Astrocyte of the spinal cord (primary cell): Measurements from ENCODE around the gene RABEPK.
"Not testable (repeated sequence)": the region's sequence is repeated elsewhere in the genome, so short reads cannot be mapped to it uniquely, and the experiment has no call there.

Experiments used
- DNase-seq: peaks from one replicate; pipeline ENCODE4 v3.0.0; 2011; ENCODE audit warnings: low read depth, low spot score
- H3K4me3 ChIP-seq: 2 replicates; pipeline ENCODE4 v1.5.1; 2011; ENCODE audit warnings: low read depth, mild to moderate bottlenecking, low read length, moderate library complexity
- in situ Hi-C: cut with HindIII; loops from 2 replicates; pipeline ENCODE4 v1.10.0; 2017; ENCODE audit warnings: low sequenced_read_pairs
- TF ChIP-seq, protein P1 (sequence below): IDR thresholded peaks from 2 replicates; pipeline ENCODE4 v1.5.1; 2012; ENCODE audit warnings: low read depth, mild to moderate bottlenecking, low read length, inconsistent platforms

The RABEPK gene

DNA sequence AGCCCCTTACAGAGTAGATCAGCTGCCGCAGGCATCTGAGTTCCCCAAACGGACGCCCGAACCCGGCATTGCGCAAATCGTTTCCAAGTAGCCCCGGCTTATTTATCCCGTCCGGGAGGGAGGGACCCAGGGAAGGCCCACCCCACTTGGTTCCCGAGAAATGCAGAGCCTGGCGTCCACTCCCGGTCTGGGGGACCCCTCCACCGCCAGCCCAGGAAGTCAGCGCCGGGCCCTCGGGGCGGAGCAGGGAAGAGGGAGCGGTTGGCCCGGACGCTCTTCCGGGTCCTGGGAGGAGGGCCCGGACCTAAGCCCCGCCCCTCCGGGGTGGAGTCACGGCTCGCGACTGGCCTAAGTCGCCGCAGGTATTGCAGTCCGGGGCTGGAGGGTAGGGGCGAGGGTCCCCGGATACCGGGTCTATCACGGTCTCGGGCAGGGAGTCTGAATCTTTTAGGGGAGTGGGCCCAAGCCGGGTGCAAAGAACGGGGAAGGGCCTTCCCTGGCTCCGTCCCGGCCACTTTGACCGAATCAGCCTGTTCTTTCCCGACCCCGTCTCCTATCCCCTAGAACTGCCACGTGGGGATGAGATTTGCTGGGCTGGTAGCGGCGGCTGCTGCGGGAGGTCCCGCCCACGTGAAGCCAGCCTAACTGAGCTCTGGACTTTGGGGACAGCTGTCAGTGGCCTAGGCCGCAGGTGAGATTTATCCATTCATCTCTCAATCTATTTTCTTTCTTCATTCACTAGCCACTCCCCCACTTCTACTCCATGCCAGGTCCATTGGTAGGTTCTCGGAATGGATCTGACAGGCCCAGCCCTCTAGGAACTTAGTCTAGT lies at the start of gene RABEPK:
Gene RABEPK, plus strand, starts transcription at position 327 of the 832 bp plus-strand sequence. CDS start 2,472 bp downstream, outside the sequence.
- peak; percentile 96 for DNase-seq
- in situ Hi-C loops = no loop called here
- TF ChIP-seq, protein P1, sequence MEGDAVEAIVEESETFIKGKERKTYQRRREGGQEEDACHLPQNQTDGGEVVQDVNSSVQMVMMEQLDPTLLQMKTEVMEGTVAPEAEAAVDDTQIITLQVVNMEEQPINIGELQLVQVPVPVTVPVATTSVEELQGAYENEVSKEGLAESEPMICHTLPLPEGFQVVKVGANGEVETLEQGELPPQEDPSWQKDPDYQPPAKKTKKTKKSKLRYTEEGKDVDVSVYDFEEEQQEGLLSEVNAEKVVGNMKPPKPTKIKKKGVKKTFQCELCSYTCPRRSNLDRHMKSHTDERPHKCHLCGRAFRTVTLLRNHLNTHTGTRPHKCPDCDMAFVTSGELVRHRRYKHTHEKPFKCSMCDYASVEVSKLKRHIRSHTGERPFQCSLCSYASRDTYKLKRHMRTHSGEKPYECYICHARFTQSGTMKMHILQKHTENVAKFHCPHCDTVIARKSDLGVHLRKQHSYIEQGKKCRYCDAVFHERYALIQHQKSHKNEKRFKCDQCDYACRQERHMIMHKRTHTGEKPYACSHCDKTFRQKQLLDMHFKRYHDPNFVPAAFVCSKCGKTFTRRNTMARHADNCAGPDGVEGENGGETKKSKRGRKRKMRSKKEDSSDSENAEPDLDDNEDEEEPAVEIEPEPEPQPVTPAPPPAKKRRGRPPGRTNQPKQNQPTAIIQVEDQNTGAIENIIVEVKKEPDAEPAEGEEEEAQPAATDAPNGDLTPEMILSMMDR = no peak
- H3K4me3 ChIP-seq = peak within 1 kb of the TSS; percentile 85

- TF ChIP-seq, protein P1 = no peak
- in situ Hi-C loops = no loop called here
- no peak for DNase-seq
- no peak overlapping the region for H3K4me3 ChIP-seq
Observed at GRCh38 chr9:125151730-125152129, 48.6 kb upstream of the RABEPK start.

- in situ Hi-C loops = no loop called here
- TF ChIP-seq, protein P1 = no peak
- DNase-seq = no peak
- no peak overlapping the region for H3K4me3 ChIP-seq
Observed at GRCh38 chr9:125153712-125154367, 46.5 kb upstream of the RABEPK start.

DNA sequence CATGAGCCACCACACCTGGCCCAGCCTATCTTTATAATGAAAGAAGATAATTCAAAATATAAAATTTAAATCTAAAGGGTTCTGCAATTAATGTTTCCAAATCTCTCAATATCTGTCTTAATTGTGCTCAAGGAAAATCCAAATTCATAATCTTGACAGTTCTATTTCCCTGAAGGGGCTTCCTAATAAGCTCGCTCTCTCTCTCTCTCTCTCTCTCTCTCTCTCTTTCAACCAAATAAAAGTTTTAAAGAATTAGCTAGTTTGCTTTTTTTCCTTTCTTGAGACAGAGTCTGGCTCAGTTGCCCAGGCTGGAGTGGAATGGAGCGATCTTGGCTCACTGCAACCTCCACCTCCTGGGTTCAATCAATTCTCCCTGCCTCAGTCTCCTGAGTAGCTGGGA lies 43.8 kb upstream of the RABEPK start:
- TF ChIP-seq, protein P1 = no peak
- in situ Hi-C loops = no loop called here
- DNase-seq = no peak
- no peak overlapping the region for H3K4me3 ChIP-seq

DNA sequence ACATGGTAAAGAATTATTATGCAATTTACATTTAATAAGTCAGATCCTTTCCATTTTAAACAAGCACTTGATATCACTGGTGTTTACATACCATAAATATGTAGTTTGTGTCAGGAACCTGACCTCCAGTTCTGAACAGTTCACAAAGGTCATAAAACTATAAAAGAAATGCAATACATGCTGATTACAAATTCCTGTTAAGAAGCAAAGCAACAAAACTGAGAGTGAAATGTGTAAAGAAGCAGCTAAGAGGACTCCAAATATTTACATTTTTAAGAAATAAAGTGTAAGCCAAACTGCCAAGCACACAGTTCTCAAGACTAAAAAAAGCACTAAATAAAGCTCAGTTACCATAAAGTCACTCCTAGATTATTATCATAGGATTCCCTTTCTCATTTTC lies 39.6 kb upstream of the RABEPK start:
- in situ Hi-C loops = no loop called here
- H3K4me3 ChIP-seq = no peak overlapping the region
- DNase-seq = no peak
- TF ChIP-seq, protein P1 = no peak

DNA sequence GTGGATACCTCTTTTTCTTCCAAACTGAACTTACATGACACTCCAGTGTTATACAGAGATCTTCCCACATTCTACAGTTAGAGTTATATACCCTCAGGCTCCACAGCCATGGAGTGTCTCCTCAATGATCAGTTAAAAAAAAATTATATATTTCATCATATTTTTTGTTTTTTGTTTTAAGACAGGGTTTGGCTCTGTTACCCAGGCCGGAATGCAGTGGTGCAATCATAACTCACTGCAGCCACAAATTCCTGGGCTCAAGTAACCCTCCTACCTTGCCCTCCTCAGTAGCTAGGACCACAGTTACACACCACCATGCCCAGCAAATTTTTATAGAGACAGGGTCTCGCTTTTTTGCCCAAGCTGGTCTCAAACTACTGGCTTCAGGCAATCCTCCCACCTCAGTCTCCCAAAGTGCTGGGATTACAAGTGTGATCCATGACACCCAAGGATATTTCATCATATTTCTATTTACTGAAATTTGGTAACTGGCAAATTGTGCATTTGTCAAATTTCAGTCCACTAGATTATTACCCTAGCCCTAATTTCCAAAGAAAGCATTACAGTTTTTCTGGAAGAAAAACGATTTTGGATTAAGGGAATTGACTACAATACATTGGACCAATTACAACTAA lies 38.9 kb upstream of the RABEPK start:
- no peak for DNase-seq
- no peak overlapping the region for H3K4me3 ChIP-seq
- TF ChIP-seq, protein P1 = no peak
- in situ Hi-C loops = no loop called here

GRCh38 chr9:125162891-125163290 lies 37.5 kb upstream of the RABEPK start:
- H3K4me3 ChIP-seq, DNase-seq, in situ Hi-C loops: not testable (repeated sequence)
